HG02798 (cell line): ENCODE results near the gene PIK3CD.
"Not testable (repeated sequence)": the region's sequence is repeated elsewhere in the genome, so short reads cannot be mapped to it uniquely, and the experiment has no call there.

Experiments used
- ATAC-seq: cut with Tn5 transposase; IDR thresholded peaks from one replicate; pipeline ENCODE4 v1.9.1; 2021; ENCODE audit warnings: mild to moderate bottlenecking; ENCODE audit not compliant: unreplicated experiment, poor library complexity

The PIK3CD gene

GRCh38 chr1:9653491-9654050 lies 2.0 kb downstream of the PIK3CD start:
- no peak for ATAC-seq

DNA sequence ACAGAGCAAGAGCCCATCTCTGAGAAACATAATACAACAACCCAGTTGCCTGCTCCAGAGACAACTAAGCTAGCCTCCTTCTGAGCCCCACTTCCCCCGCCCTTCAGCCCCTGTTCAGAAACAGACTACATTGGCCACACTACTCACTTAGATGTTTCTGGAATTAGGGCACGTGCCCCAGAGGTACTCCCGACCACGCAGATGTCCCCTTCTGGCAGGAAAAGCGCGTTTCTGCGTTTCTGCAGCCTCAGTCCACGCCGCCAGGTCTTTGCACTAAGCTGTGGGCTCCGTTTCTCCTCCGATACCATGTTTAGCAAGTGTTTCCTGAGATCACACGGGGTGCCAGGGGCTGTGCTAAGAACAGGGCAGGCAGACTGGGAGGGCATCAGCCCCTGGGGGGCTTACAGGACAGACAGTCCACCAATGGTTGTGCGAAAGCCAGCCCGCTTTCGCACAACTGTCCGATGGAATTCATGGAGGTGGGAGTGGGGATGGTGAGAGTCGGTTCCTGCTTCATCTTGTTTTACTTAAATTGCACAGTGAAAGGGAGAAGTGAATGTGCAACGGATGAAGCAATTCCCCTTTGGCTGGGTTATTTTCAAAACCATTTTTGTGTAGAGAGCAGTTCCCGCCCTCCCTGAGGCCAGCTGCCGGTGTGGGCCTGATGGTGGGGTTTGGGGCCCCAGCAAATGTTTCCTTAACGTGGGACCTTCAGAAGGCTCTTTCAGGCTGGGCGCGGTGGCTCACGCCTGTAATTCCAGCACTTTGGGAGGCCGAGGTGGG lies 2.7 kb downstream of the PIK3CD start:
- no peak for ATAC-seq

DNA sequence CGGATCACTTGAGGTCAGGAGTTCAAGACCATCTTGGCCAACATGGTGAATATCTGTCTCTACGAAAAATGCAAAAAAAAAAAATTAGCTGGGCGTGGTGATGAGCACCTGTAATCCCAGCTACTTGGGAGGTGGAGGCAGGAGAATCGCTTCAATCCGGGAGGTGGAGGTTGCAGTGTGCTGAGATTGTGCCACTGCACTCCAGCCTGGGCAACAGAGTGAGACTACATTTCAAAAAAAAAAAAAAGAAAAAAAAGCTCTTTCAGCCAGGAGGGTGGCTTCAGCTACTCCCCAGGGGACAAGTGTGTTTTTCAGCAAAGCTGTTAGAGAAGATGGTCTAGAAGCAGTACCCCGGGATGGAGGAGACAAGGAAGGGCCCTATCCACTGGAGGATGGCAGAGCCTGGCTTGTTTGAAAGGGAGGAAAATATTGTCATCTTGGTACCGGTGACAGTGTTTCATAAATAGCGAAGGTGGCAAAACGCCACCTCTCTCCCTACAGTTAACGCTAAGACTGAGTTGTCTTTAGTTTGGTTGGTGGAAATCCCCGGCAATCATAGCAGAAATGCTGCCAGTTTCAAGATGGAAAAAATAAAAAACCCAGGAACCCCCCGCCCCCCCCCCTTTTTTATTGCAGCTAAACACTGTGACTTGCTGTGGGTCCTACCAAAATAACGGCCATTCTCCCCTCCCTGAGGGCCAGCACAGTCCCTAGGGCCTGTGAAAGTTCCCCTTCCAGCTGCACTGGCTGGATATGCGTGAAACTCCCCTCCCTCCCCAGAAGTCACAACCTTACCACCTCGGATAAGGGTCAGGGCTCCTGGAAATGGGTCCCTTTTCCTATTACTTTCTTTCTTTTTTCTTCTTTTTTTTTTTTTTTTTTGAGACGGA lies 3.5 kb downstream of the PIK3CD start:
- ATAC-seq = no peak

GRCh38 chr1:9655836-9656235 lies 4.3 kb downstream of the PIK3CD start:
- no peak for ATAC-seq

- ATAC-seq = no peak
These were observed 6.0 kb downstream of the PIK3CD start for GRCh38 chr1:9657521-9658032.

- ATAC-seq = no peak
These were observed 6.7 kb downstream of the PIK3CD start for GRCh38 chr1:9658199-9658598.

DNA sequence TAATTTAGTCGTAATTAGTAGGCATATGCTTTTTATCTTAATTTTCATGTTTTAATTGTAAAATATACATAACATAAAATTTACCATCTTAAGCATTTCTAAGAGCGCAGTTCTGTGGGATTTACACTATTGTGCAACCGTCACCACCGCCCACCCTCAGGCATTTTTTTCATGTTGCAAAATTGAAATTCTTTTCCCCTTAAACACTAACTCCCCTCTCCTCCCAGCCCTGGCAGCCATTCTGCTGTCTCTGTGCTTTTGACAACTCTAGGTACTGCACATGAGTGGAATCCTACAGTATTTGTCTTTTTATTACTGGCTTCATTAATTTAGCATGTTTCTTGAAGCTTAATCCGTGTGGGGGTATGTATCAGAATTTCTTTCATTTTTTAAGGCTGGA lies 7.8 kb downstream of the PIK3CD start:
- no peak for ATAC-seq

DNA sequence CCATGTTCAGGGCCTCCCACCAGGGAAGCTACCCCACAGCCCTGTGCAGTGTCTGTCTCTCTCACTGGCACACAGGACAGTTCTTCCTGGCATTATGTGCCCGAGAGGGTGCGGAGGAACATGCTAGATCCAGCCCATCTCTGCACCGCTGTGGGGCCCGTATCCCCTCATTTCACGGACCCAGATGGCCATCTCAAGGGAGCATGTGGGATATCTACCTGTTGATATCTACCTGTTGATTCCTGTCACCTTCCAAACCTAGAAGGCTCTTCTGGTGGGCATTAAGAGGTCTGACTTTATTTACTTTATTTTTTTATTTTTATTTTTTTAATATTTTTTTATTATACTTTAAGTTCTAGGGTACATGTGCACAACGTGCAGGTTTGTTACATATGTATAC lies 11.7 kb downstream of the PIK3CD start:
- ATAC-seq = no peak

- no peak for ATAC-seq
These were observed 13.7 kb downstream of the PIK3CD start for GRCh38 chr1:9665193-9665592.

- ATAC-seq = no peak
These were observed 16.5 kb downstream of the PIK3CD start for GRCh38 chr1:9668080-9668479.

DNA sequence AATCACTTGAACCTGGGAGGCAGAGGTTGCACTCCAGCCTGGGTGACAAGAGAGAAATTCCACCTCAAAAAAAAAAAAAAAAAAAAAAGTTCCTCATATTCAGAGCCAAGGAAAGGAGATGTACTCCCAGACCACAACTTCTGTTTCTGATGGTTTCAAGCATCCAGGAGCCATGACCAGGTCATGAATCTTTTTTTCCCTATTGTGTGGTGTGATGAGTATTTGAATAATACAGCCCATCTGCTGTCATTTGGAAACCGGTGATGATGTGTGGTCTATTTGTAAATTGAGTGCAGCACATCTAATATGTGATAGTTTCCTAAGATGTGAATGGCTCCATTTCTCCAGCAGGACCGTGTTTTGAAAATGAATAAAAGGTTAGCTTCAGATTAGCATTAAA lies 18.6 kb downstream of the PIK3CD start:
- no peak for ATAC-seq

DNA sequence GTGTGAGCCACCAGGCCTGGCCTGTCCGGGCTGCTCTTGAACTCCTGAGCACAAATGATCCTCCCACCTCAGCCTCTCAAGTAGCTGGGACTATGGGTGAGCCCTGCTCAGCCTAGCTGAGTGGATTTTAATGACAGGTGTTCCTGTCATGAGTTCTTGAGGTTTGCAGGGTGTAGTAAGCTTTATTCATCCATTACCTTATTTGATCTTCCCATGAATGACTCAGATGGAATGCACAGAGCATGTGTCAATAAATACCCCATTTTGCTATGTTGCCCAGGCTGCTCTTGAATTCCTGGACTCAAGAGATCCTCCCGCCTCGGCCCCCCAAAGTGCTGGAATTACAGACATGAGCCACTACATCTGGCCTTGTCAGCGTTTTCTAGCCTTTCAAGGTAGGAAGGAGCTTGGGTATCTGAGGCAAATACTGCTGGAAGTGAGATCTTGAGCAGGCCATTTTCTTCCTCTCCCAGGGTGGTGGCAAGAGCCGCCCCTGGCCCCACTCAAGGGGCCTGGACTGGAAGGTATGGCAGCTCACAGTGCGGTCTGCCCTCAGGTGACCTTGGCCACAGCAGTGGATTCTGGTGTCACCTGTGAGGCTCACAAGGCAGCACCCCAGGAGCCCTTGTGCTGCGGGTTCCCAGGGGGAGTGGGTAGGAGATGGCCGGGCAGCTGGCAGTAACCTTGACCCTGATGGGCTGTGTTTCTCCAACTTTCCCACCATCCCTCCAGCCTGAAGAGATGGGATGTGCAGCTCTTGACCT lies 20.0 kb downstream of the PIK3CD start:
- ATAC-seq = no peak

DNA sequence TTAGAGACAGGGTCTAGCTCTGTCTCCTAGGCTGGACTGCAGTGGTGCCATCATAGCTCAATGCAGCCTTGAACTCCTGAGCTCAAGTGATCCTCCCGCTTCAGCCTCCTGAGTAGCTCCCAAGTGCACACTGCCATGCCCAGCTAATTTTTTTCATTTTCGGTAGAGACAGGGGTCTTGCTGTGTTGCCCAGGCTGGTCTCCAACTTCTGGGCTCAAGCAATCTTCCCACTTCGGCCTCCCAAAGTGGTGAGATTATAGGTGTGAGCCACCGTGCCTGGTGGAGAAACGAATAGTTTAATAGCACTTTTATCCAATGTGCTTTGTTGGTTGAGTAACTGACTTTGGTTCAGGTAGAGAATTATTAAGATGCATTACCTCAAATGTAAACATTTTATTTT lies 20.9 kb downstream of the PIK3CD start:
- no peak for ATAC-seq

DNA sequence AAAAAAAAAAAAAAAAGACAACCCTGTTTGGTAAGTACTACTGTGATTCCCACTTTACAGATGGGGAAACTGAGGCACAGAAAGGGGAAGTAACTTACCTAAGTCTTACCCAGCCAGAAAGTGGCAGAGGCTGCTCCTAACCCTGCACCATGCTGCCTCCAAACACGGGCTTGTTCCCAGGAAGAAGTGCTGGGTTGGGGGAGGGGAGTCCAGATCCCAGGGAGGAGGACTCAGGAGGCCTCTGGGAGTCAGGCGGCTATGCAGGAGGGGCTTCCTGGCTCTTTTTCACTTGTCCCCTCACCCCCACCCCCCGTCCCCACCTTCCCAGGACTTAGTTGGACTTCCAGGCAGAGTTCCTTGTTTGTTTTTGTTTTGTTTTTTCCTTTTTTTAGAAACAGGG lies 23.9 kb downstream of the PIK3CD start:
- no peak for ATAC-seq

DNA sequence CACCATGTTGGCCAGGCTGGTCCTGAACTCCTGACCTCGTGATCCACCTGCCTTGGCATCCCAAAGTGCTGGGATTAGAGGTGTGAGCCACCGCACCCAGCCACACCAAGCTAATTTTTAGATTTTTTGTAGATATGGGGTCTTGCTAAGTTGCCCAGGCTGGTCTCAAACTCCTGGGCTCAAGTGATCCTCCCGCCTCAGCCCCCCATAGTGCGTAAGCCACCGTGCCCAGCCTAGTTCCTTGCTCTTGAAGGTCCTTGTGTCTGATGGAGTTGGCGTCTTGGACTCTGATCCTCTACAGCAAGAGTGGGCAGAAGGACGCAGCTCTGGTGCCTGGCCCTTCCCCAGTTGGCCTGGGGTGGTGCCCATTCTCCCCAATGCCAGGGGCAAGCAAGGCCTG lies 24.6 kb downstream of the PIK3CD start:
- ATAC-seq = not testable (repeated sequence)

GRCh38 chr1:9676815-9677393 lies 25.4 kb downstream of the PIK3CD start:
- ATAC-seq = no peak

GRCh38 chr1:9680091-9680490 lies 28.6 kb downstream of the PIK3CD start:
- no peak for ATAC-seq

DNA sequence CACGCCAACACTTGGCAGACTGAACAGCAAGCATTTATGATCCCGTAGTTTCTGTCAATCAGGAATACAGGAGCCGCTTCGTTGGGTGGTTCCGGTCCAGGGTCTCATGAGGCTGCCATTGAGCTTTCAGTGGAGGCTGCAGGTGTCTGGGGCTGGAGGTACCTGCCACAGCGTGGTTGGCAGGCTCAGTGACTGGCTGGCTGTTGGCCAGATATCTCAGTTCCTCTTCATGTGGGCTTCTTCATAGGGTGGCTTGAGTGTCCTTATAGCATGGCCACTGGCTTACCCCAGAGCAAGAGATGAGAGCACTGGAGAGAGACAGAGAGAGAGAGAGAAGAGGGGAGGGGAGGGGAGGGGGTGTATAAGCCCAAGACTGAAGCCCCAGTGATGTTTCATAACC lies 29.3 kb downstream of the PIK3CD start:
- peak; percentile 53 for ATAC-seq

DNA sequence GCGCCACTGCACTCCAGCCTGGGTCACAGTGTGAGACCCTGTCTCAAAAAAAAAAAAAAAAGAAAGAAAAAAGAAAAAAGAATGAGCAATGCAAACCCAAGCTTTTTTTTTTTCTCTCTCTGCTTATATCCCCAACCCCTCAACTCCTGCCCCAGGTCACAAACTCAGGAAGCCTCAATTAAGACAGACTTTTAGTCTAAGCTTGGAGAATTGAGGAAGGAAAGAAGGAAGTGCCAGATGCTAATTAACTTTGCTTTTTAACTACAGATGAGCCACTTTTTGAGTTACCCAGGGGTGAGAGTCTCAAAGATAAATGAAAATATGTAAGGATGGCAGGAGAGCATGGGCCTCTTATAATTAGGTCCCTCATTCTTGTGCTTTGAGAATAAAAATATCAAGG lies 33.3 kb downstream of the PIK3CD start:
- no peak for ATAC-seq
